ENCODE data around the gene STAP1. TPM values are rescaled to one million over a fixed set of nuclear protein-coding genes. Genes with fewer than 3 reads are reported as not detected.
"Not testable (repeated sequence)": the region's sequence is repeated elsewhere in the genome, so short reads cannot be mapped to it uniquely, and the experiment has no call there.

Gene STAP1
- total RNA-seq, 2 donors from 2014 or later: 9.6 to 22.0 TPM

- Mint-ChIP-seq H3K36me3 (ENCODE audit: insufficient read depth in 2 of 2) (peaks cover 6 to 12% of the 10 kb centered on the region in 2 donors), H3K27ac (no peak overlapping the region), H3K27me3 (ENCODE audit: low read depth) (no peaks in the 10 kb centered on the region), H3K4me1 (ENCODE audit: low read depth) (peaks cover 5% of the 10 kb centered on the region), H3K9me3 (peaks cover 3 to 7% of the 10 kb centered on the region in 2 donors), H3K4me3 (no peak overlapping the region)
- DNase-seq: no peak
- peak in 1 of 2 donors; percentile 7 for ATAC-seq (replicated peaks in 1 of 2)
These were observed 44.9 kb downstream of the STAP1 start for GRCh38 chr4:67603310-67604028.

- peaks cover 6 to 16% of the 10 kb centered on the region in 2 donors for H3K36me3 Mint-ChIP-seq (ENCODE audit: insufficient read depth in 2 of 2)
- DNase-seq (no peak), ATAC-seq (replicated peaks in 1 of 2) (peak in 1 of 2 donors; percentile 24)
- H3K9me3 Mint-ChIP-seq: peaks cover 3 to 8% of the 10 kb centered on the region in 2 donors
- H3K4me3 Mint-ChIP-seq: no peak overlapping the region
- H3K27ac Mint-ChIP-seq: no peak overlapping the region
- H3K27me3 Mint-ChIP-seq (ENCODE audit: low read depth): no peaks in the 10 kb centered on the region
- peaks cover 8% of the 10 kb centered on the region for H3K4me1 Mint-ChIP-seq (ENCODE audit: low read depth)
These were observed 45.5 kb downstream of the STAP1 start for GRCh38 chr4:67604029-67604381.

GRCh38 chr4:67604749-67605148, 46.2 kb downstream of the STAP1 start:
- Mint-ChIP-seq H3K4me3 (no peak overlapping the region), H3K27me3 (ENCODE audit: low read depth) (no peaks in the 10 kb centered on the region), H3K27ac (no peak overlapping the region), H3K9me3 (peaks cover 3 to 9% of the 10 kb centered on the region in 2 donors), H3K36me3 (ENCODE audit: insufficient read depth in 2 of 2) (peaks cover 6 to 21% of the 10 kb centered on the region in 2 donors), H3K4me1 (ENCODE audit: low read depth) (peaks cover 8% of the 10 kb centered on the region)
- DNase-seq (no peak), ATAC-seq (replicated peaks in 1 of 2) (no peak)

- no peaks in the 10 kb centered on the region for H3K27me3 Mint-ChIP-seq (ENCODE audit: low read depth)
- H3K36me3 Mint-ChIP-seq (ENCODE audit: insufficient read depth in 2 of 2): peaks cover 8 to 31% of the 10 kb centered on the region in 2 donors
- H3K4me3 Mint-ChIP-seq: peak overlapping the region; percentile 15 to 73
- DNase-seq (no peak), ATAC-seq (replicated peaks in 1 of 2) (no peak)
- peak overlapping the region; percentile 81 for H3K27ac Mint-ChIP-seq
- peaks cover 6 to 14% of the 10 kb centered on the region in 2 donors for H3K9me3 Mint-ChIP-seq
- peaks cover 8% of the 10 kb centered on the region for H3K4me1 Mint-ChIP-seq (ENCODE audit: low read depth)
These were observed 49.5 kb downstream of the STAP1 start for GRCh38 chr4:67608027-67608426.

GRCh38 chr4:67614186-67614585, 55.7 kb downstream of the STAP1 start:
- Mint-ChIP-seq H3K36me3 (ENCODE audit: insufficient read depth in 2 of 2) (peaks cover 14 to 41% of the 10 kb centered on the region in 2 donors), H3K9me3 (peaks cover 13% of the 10 kb centered on the region in 2 donors), H3K27ac (peak overlapping the region; percentile 30), H3K27me3 (ENCODE audit: low read depth) (no peaks in the 10 kb centered on the region), H3K4me1 (ENCODE audit: low read depth) (no peaks in the 10 kb centered on the region), H3K4me3 (no peak overlapping the region)
- no peak for ATAC-seq (replicated peaks in 1 of 2)
- DNase-seq: no peak

GRCh38 chr4:67615119-67615518, 56.6 kb downstream of the STAP1 start:
- Mint-ChIP-seq H3K9me3 (peaks cover 9 to 10% of the 10 kb centered on the region in 2 donors), H3K27ac (no peak overlapping the region), H3K27me3 (ENCODE audit: low read depth) (no peaks in the 10 kb centered on the region), H3K4me3 (no peak overlapping the region), H3K4me1 (ENCODE audit: low read depth) (no peaks in the 10 kb centered on the region), H3K36me3 (ENCODE audit: insufficient read depth in 2 of 2) (peaks cover 14 to 36% of the 10 kb centered on the region in 2 donors)
- DNase-seq (no peak), ATAC-seq (replicated peaks in 1 of 2) (no peak)

GRCh38 chr4:67616478-67616877, 58.0 kb downstream of the STAP1 start:
- ATAC-seq (replicated peaks in 1 of 2) (no peak), DNase-seq (no peak)
- Mint-ChIP-seq H3K36me3 (ENCODE audit: insufficient read depth in 2 of 2) (peaks cover 11 to 33% of the 10 kb centered on the region in 2 donors), H3K27ac (no peak overlapping the region), H3K9me3 (peaks cover 7 to 10% of the 10 kb centered on the region in 2 donors), H3K4me1 (ENCODE audit: low read depth) (no peaks in the 10 kb centered on the region), H3K4me3 (no peak overlapping the region), H3K27me3 (ENCODE audit: low read depth) (no peaks in the 10 kb centered on the region)

GRCh38 chr4:67624939-67625338, 66.4 kb downstream of the STAP1 start:
- peaks cover 6 to 15% of the 10 kb centered on the region in 2 donors for H3K36me3 Mint-ChIP-seq (ENCODE audit: insufficient read depth in 2 of 2)
- no peaks in the 10 kb centered on the region for H3K9me3 Mint-ChIP-seq
- H3K27me3 Mint-ChIP-seq (ENCODE audit: low read depth): no peaks in the 10 kb centered on the region

GRCh38 chr4:67632492-67632891, 74.0 kb downstream of the STAP1 start:
- H3K4me1 Mint-ChIP-seq (ENCODE audit: low read depth): no peaks in the 10 kb centered on the region
- DNase-seq (no peak), ATAC-seq (replicated peaks in 1 of 2) (no peak)
- peak overlapping the region; percentile 30 for H3K27ac Mint-ChIP-seq
- H3K36me3 Mint-ChIP-seq (ENCODE audit: insufficient read depth in 2 of 2): peaks cover 0 to 19% of the 10 kb centered on the region in 2 donors
- H3K9me3 Mint-ChIP-seq: no peaks in the 10 kb centered on the region
- peak overlapping the region in 1 of 2 donors; percentile 27 for H3K4me3 Mint-ChIP-seq
- no peaks in the 10 kb centered on the region for H3K27me3 Mint-ChIP-seq (ENCODE audit: low read depth)

More at GRCh38 chr4:67624939-67625338, 66.4 kb downstream of the STAP1 start:
- Mint-ChIP-seq H3K4me3 (no peak overlapping the region), H3K4me1 (ENCODE audit: low read depth) (no peaks in the 10 kb centered on the region), H3K27ac (no peak overlapping the region)
- DNase-seq (no peak), ATAC-seq (replicated peaks in 1 of 2) (no peak)

GRCh38 chr4:67634741-67635140, 76.2 kb downstream of the STAP1 start:
- Mint-ChIP-seq H3K27me3 (ENCODE audit: low read depth) (no peaks in the 10 kb centered on the region), H3K9me3 (peaks cover 0 to 2% of the 10 kb centered on the region in 2 donors), H3K4me3 (no peak overlapping the region), H3K27ac (no peak overlapping the region), H3K36me3 (ENCODE audit: insufficient read depth in 2 of 2) (peaks cover 3 to 29% of the 10 kb centered on the region in 2 donors), H3K4me1 (ENCODE audit: low read depth) (no peaks in the 10 kb centered on the region)
- ATAC-seq (replicated peaks in 1 of 2): no peak
- no peak for DNase-seq

- H3K27me3 Mint-ChIP-seq (ENCODE audit: low read depth): no peaks in the 10 kb centered on the region
- H3K4me1 Mint-ChIP-seq (ENCODE audit: low read depth): no peaks in the 10 kb centered on the region
- peaks cover 3 to 30% of the 10 kb centered on the region in 2 donors for H3K36me3 Mint-ChIP-seq (ENCODE audit: insufficient read depth in 2 of 2)
- no peak overlapping the region for H3K4me3 Mint-ChIP-seq
- ATAC-seq (replicated peaks in 1 of 2) (no peak), DNase-seq (no peak)
- H3K9me3 Mint-ChIP-seq: peaks cover 0 to 2% of the 10 kb centered on the region in 2 donors
- no peak overlapping the region for H3K27ac Mint-ChIP-seq
These were observed 76.8 kb downstream of the STAP1 start for GRCh38 chr4:67635331-67635730.

- not testable (repeated sequence) for H3K9me3 Mint-ChIP-seq; DNase-seq; ATAC-seq (replicated peaks in 1 of 2); H3K4me1 Mint-ChIP-seq (ENCODE audit: low read depth); H3K27ac Mint-ChIP-seq; H3K4me3 Mint-ChIP-seq; H3K27me3 Mint-ChIP-seq (ENCODE audit: low read depth)
- H3K36me3 Mint-ChIP-seq (ENCODE audit: insufficient read depth in 2 of 2): peaks cover 3 to 27% of the 10 kb centered on the region in 2 donors
These were observed 78.5 kb downstream of the STAP1 start for GRCh38 chr4:67636978-67637377.

- Mint-ChIP-seq H3K27ac (no peak overlapping the region), H3K27me3 (ENCODE audit: low read depth) (no peaks in the 10 kb centered on the region), H3K36me3 (ENCODE audit: insufficient read depth in 2 of 2) (peaks cover 3 to 24% of the 10 kb centered on the region in 2 donors), H3K4me1 (ENCODE audit: low read depth) (no peaks in the 10 kb centered on the region), H3K9me3 (peaks cover 0 to 2% of the 10 kb centered on the region in 2 donors), H3K4me3 (no peak overlapping the region)
- no peak for ATAC-seq (replicated peaks in 1 of 2)
- no peak for DNase-seq
These were observed 79.6 kb downstream of the STAP1 start for GRCh38 chr4:67638136-67638535.

- Mint-ChIP-seq H3K9me3 (peaks cover 1 to 3% of the 10 kb centered on the region in 2 donors), H3K4me1 (ENCODE audit: low read depth) (no peaks in the 10 kb centered on the region), H3K27ac (peak overlapping the region; percentile 24), H3K27me3 (ENCODE audit: low read depth) (no peaks in the 10 kb centered on the region), H3K36me3 (ENCODE audit: insufficient read depth in 2 of 2) (peaks cover 18 to 32% of the 10 kb centered on the region in 2 donors), H3K4me3 (no peak overlapping the region)
- ATAC-seq (replicated peaks in 1 of 2) (no peak), DNase-seq (no peak)
These were observed 93.0 kb downstream of the STAP1 start for GRCh38 chr4:67651536-67651935.

Measured in activated T-cell treated with anti-CD3 and anti-CD28 coated beads, Interleukin-2, amount 50 U/mL, for 72 hours (primary cell).